Coronary artery (tissue), 2 donors: ENCODE measurements around the gene MRPL12.

Experiments used
- DNase-seq: peaks from one replicate; pipeline ENCODE4 v3.0.0-alpha.2; 2017; ENCODE audit warnings: low spot score
- H3K27ac ChIP-seq, 2 donors: fragments of 200-600 bp; sonication (generic); one replicate each; pipeline ENCODE4 v1.5.1; 2016 to 2019
- H3K4me3 ChIP-seq: fragments of 200-600 bp; sonication (generic); 2 replicates; pipeline ENCODE4 v1.5.1; 2016; ENCODE audit warnings: mild to moderate bottlenecking, moderate library complexity
- CTCF ChIP-seq: fragments of 200-600 bp; sonication (generic); IDR thresholded peaks from one replicate; pipeline ENCODE4 v1.5.1; 2019; ENCODE audit warnings: antibody characterized with exemption

MRPL12 gene

GRCh38 chr17:81687770-81688541 lies 15.2 kb upstream of the MRPL12 start:
- DNase-seq, result no peak
- Histone ChIP-seq H3K4me3 (no peak overlapping the region), H3K27ac (no peak overlapping the region)
- TF ChIP-seq CTCF, result no peak

GRCh38 chr17:81688616-81689015 lies 14.6 kb upstream of the MRPL12 start:
- TF ChIP-seq CTCF, result no peak
- DNase-seq, result no peak
- Histone ChIP-seq H3K27ac (no peak overlapping the region), H3K4me3 (no peak overlapping the region)

GRCh38 chr17:81690066-81690465 lies 13.1 kb upstream of the MRPL12 start:
- H3K4me3 ChIP-seq, result no peak overlapping the region
- DNase-seq, result no peak
- H3K27ac ChIP-seq, result no peak overlapping the region
- no peak for TF ChIP-seq CTCF

- TF ChIP-seq CTCF, result no peak
- no peak for DNase-seq
- H3K27ac ChIP-seq, result no peak overlapping the region
- no peak overlapping the region for H3K4me3 ChIP-seq
Observed at GRCh38 chr17:81690549-81690948, 12.6 kb upstream of the MRPL12 start.

GRCh38 chr17:81691196-81691595 lies 12.0 kb upstream of the MRPL12 start:
- TF ChIP-seq CTCF, result no peak

GRCh38 chr17:81691608-81692007 lies 11.6 kb upstream of the MRPL12 start:
- TF ChIP-seq CTCF, result no peak
- no peak for DNase-seq
- no peak overlapping the region for H3K4me3 ChIP-seq
- H3K27ac ChIP-seq, result no peak overlapping the region

More at GRCh38 chr17:81691196-81691595, 12.0 kb upstream of the MRPL12 start:
- no peak for DNase-seq
- H3K27ac ChIP-seq, result no peak overlapping the region
- H3K4me3 ChIP-seq, result no peak overlapping the region

GRCh38 chr17:81693509-81694210 lies 9.5 kb upstream of the MRPL12 start:
- DNase-seq, result no peak

More at GRCh38 chr17:81693509-81694210, 9.5 kb upstream of the MRPL12 start:
- no peak overlapping the region for H3K27ac ChIP-seq
- no peak overlapping the region for H3K4me3 ChIP-seq
- TF ChIP-seq CTCF, result no peak
